GM23338 (cell line): Measurements from ENCODE around the gene CLDN19.

ENCODE experiments used
- CREB1 ChIP-seq: fragments of 250-450 bp; sonication (Bioruptor Pico); IDR thresholded peaks from 2 replicates; pipeline ENCODE4 v1.5.0; 2020; ENCODE audit warnings: low read depth, mild to moderate bottlenecking, moderate library complexity
- CTCF ChIP-seq, 2 experiments: fragments of 200-600 bp in 1 of 2; sonication (generic) in 1 of 2; conservative IDR thresholded peaks; 2 replicates each; pipeline versions ENCODE4 v1.5.1 to v1.6.1; 2016 to 2017; ENCODE audit warnings: antibody characterized with exemption in 2 of 2, low read depth in 2 of 2, mild to moderate bottlenecking in 2 of 2, moderate library complexity in 1 of 2
- ETS1 ChIP-seq: IDR thresholded peaks from 2 replicates; pipeline ENCODE4 v1.6.1; 2016; ENCODE audit warnings: antibody characterized with exemption
- EZH2 ChIP-seq: fragments of 200-600 bp; sonication (generic); IDR thresholded peaks from one replicate; pipeline ENCODE4 v1.8.0; 2017; ENCODE audit warnings: antibody characterized with exemption, mild to moderate bottlenecking, low read depth; ENCODE audit not compliant: unreplicated experiment
- EZH2phosphoT487 ChIP-seq: fragments of 200-600 bp; sonication (generic); IDR thresholded peaks from one replicate; pipeline ENCODE4 v1.8.1; 2018; ENCODE audit warnings: antibody characterized with exemption; ENCODE audit not compliant: unreplicated experiment
- JUNB ChIP-seq: IDR thresholded peaks from one replicate; pipeline ENCODE4 v1.6.1; 2016; ENCODE audit warnings: antibody characterized with exemption; ENCODE audit not compliant: unreplicated experiment
- POLR2AphosphoS5 ChIP-seq: IDR thresholded peaks from 2 replicates; pipeline ENCODE4 v1.6.1; 2016; ENCODE audit warnings: antibody characterized with exemption, low read depth
- REST ChIP-seq: IDR thresholded peaks from one replicate; pipeline ENCODE4 v1.6.1; 2018; ENCODE audit warnings: antibody characterized with exemption; ENCODE audit not compliant: unreplicated experiment
- ZNF114 ChIP-seq: fragments of 250-450 bp; sonication (Bioruptor Pico); IDR thresholded peaks from 2 replicates; pipeline ENCODE4 v1.5.0; 2020; ENCODE audit warnings: mild to moderate bottlenecking, moderate library complexity
- ZNF331 ChIP-seq: fragments of 250-450 bp; sonication (Bioruptor Pico); IDR thresholded peaks from 2 replicates; pipeline ENCODE4 v1.5.0; 2020; ENCODE audit warnings: low read depth, mild to moderate bottlenecking, moderate library complexity

DNA sequence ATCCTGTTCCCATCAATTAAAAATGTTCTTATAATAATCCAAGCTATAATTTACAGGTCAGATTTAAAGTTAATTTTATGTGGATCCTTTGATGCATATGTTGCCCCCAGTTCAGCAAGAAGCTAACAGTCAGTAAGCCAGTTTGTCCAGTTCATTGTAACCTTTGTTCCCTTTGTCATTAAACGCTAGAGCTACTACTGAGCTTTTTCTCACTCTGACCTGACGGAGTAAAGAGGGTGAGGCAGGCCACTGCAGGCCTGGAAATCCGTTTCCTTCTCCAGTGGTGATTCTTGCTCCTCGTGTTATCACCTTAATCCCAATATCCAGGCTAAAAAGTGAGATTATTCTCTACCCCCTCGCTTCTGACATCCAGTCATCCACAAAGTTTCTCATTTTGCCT lies 47.6 kb downstream of the CLDN19 start:
- no peak for TF ChIP-seq CTCF (conservative IDR thresholded peaks at IDR 0.05; ENCODE audit: low read depth in 2 of 2)
- no peak for TF ChIP-seq EZH2
- no peak for TF ChIP-seq REST
- TF ChIP-seq JUNB: no peak
- no peak for TF ChIP-seq EZH2phosphoT487
- TF ChIP-seq ZNF114 (CRISPR knock-in tag): no peak
- TF ChIP-seq POLR2AphosphoS5: no peak
- no peak for TF ChIP-seq CREB1 (CRISPR knock-in tag)
- no peak for TF ChIP-seq ETS1
- TF ChIP-seq ZNF331 (CRISPR knock-in tag): no peak
